Amniotic stem cell (primary cell): ENCODE measurements around the gene LHX2.

ENCODE experiments used
- DNase-seq: peaks from one replicate; lab custom pipeline; 2025; lab: John Stamatoyannopoulos, UW

Gene LHX2

GRCh38 chr9:123999661-124000060, 11.9 kb upstream of the LHX2 start:
- no peak for DNase-seq

- DNase-seq: no peak
Observed at GRCh38 chr9:124000161-124000783, 11.3 kb upstream of the LHX2 start.

GRCh38 chr9:124000784-124001457, 10.6 kb upstream of the LHX2 start:
- no peak for DNase-seq

- no peak for DNase-seq
Observed at GRCh38 chr9:124001458-124001799, 10.1 kb upstream of the LHX2 start.

GRCh38 chr9:124001866-124002525, 9.6 kb upstream of the LHX2 start:
- no peak for DNase-seq

- DNase-seq: no peak
Observed at GRCh38 chr9:124003636-124004349, 7.8 kb upstream of the LHX2 start.

- no peak for DNase-seq
Observed at GRCh38 chr9:124004593-124004992, 7.0 kb upstream of the LHX2 start.

GRCh38 chr9:124005029-124005771, 6.4 kb upstream of the LHX2 start:
- no peak for DNase-seq

GRCh38 chr9:124006448-124007361, 4.9 kb upstream of the LHX2 start:
- no peak for DNase-seq

GRCh38 chr9:124007565-124008302, 3.8 kb upstream of the LHX2 start:
- no peak for DNase-seq

GRCh38 chr9:124008303-124008693, 3.3 kb upstream of the LHX2 start:
- DNase-seq: no peak

GRCh38 chr9:124008694-124009530, 2.7 kb upstream of the LHX2 start:
- no peak for DNase-seq

GRCh38 chr9:124009531-124010217, 1.9 kb upstream of the LHX2 start:
- DNase-seq: no peak

- no peak for DNase-seq
Observed at GRCh38 chr9:124010303-124010664, 1.3 kb upstream of the LHX2 start.

GRCh38 chr9:124010665-124011321, 775 bp upstream of the LHX2 start:
- DNase-seq: no peak

GRCh38 chr9:124012368-124013301, 1.1 kb downstream of the LHX2 start:
- DNase-seq: no peak
